ENCODE results near the gene ZNF761. TPM values are rescaled to one million over a fixed set of nuclear protein-coding genes. Genes with fewer than 3 reads are reported as not detected.

The ZNF761 gene
- total and polyA plus RNA-seq, 2 of the 13 experiments (the other 11 are each of a cell fraction or from before 2014, with no cell fraction given): 11.6 to 16.2 TPM

- ChIA-PET CTCF (ENCODE audit: low intra/inter-chr PET ratio, low total read pairs) (no interaction called here), POLR2A (no interaction called here)
- Histone ChIP-seq H3K4me3 (replicated peaks in 1 of 3; ENCODE audit: insufficient read depth in 1 of 3, low read depth in 2 of 3, low read length in 3 of 3) (no peak overlapping the region), H2AFZ (ENCODE audit: low read length) (no peak overlapping the region), H3K9ac (ENCODE audit: insufficient read depth, low read depth, low read length) (no peak overlapping the region), H3K79me2 (ENCODE audit: insufficient read depth, low read length) (no peaks in the 10 kb centered on the region), H3K4me2 (ENCODE audit: low read depth, low read length) (no peak overlapping the region), H3K27ac (ENCODE audit: extremely low read length, insufficient read depth, low read length) (no peak overlapping the region), H3K9me3 (ENCODE audit: low read length) (peaks cover 12% of the 10 kb centered on the region; the same call in 1 of the 2 replicates), H3K27me3 (ENCODE audit: control insufficient read depth in 1 of 2, insufficient read depth in 2 of 2, low read length in 2 of 2) (no peaks in the 10 kb centered on the region), H4K20me1 (ENCODE audit: insufficient read depth, low read length) (no peaks in the 10 kb centered on the region), H3K4me1 (ENCODE audit: insufficient read depth, low read length) (peaks cover 15% of the 10 kb centered on the region; the same call in 1 of the 2 replicates), H3K36me3 (replicated peaks in 1 of 2; ENCODE audit: control insufficient read depth in 1 of 2, insufficient read depth in 2 of 2, low read length in 2 of 2) (no peaks in the 10 kb centered on the region)
- FAIRE-seq (no peak), ATAC-seq (no peak), DNase-seq (ENCODE audit: low spot score) (no peak)
- in situ Hi-C loops (cut with HindIII; ENCODE audit: extremely low pct_ligation_motif_present, low pct_unique_long_range_greater_than_20kb) (no loop called here), intact Hi-C loops (cut with micrococcal nuclease; ENCODE audit: unreplicated experiment) (no loop called here)
- BruUV-seq (replicated peaks): no TSS peak
- TF ChIP-seq TGIF2 (CRISPR knock-in tag; IDR thresholded peaks at IDR 0.05) (no peak), DDIT3 (CRISPR knock-in tag; IDR thresholded peaks at IDR 0.05) (no peak), SP140L (CRISPR knock-in tag; IDR thresholded peaks at IDR 0.05; ENCODE audit: borderline replicate concordance) (no peak)
- WGBS (ENCODE audit: low lambda C conversion rate): 78% methylated on average over 22 of the region's 22 CpGs
Observed at GRCh38 chr19:53389978-53390377, 41.8 kb upstream of the ZNF761 start.

- H3K27ac ChIP-seq (ENCODE audit: extremely low read length, insufficient read depth, low read length): peak overlapping the region; percentile 57
- WGBS (ENCODE audit: low lambda C conversion rate): 6% methylated on average over 13 of the region's 18 CpGs
- H3K79me2 ChIP-seq (ENCODE audit: insufficient read depth, low read length): peaks cover 7% of the 10 kb centered on the region
- DNase-seq (ENCODE audit: low spot score): peak; percentile 48
- no peaks in the 10 kb centered on the region for H3K27me3 ChIP-seq (ENCODE audit: control insufficient read depth in 1 of 2, insufficient read depth in 2 of 2, low read length in 2 of 2)
- no peaks in the 10 kb centered on the region for H3K9me3 ChIP-seq (ENCODE audit: low read length)
- H3K36me3 ChIP-seq (replicated peaks in 1 of 2; ENCODE audit: control insufficient read depth in 1 of 2, insufficient read depth in 2 of 2, low read length in 2 of 2): peaks cover 0 to 6% of the 10 kb centered on the region in 2 experiments; a peak in 2 of 5 replicates
- in situ Hi-C loops (cut with HindIII; ENCODE audit: extremely low pct_ligation_motif_present, low pct_unique_long_range_greater_than_20kb) (no loop called here), intact Hi-C loops (cut with micrococcal nuclease; ENCODE audit: unreplicated experiment) (no loop called here)
- peak overlapping the region; percentile 91 for H3K4me2 ChIP-seq (ENCODE audit: low read depth, low read length)
- peak; percentile 63 for ATAC-seq
- no peak for FAIRE-seq
- BruUV-seq (replicated peaks): no TSS peak
- H4K20me1 ChIP-seq (ENCODE audit: insufficient read depth, low read length): no peaks in the 10 kb centered on the region
- H3K4me1 ChIP-seq (ENCODE audit: insufficient read depth, low read length): peaks cover 18% of the 10 kb centered on the region
- CTCF ChIA-PET (ENCODE audit: low intra/inter-chr PET ratio, low total read pairs): interaction anchor here (0.8 kb wide), 1 partner anchor 200 kb away, joined by 3 read pairs; no protein-coding TSS in a partner anchor
- H3K9ac ChIP-seq (ENCODE audit: insufficient read depth, low read depth, low read length): peak overlapping the region; percentile 64
- H3K4me3 ChIP-seq (replicated peaks in 1 of 3; ENCODE audit: insufficient read depth in 1 of 3, low read depth in 2 of 3, low read length in 3 of 3): peak overlapping the region; percentile 79 to 85 (median 81)
- no peak overlapping the region for H2AFZ ChIP-seq (ENCODE audit: low read length)
- POLR2A ChIA-PET: interaction anchor here (0.6 to 1.1 kb wide), 2 partner anchors 28 to 167 kb away, joined by 3 read pairs; no protein-coding TSS in a partner anchor
- TF ChIP-seq NFE2L2 (IDR thresholded peaks at IDR 0.05; ENCODE audit: low read length) (no peak), ZNF639 (CRISPR knock-in tag; conservative IDR thresholded peaks at IDR 0.05) (no peak), SOX13 (IDR thresholded peaks at IDR 0.05) (no peak), SOX13 (CRISPR knock-in tag; conservative IDR thresholded peaks at IDR 0.05 in 1 of 2, IDR thresholded peaks at IDR 0.05 in 1 of 2) (no peak), ZNF367 (CRISPR knock-in tag; IDR thresholded peaks at IDR 0.05; ENCODE audit: borderline replicate concordance) (no peak), NBN (conservative IDR thresholded peaks at IDR 0.05) (no peak), ZNF687 (CRISPR knock-in tag; IDR thresholded peaks at IDR 0.05) (peak; percentile 43; the same call in 1 of the 2 replicates), PHF21A (CRISPR knock-in tag; IDR thresholded peaks at IDR 0.05) (peak; percentile 19; the same call in 1 of the 2 replicates), ZNF17 (CRISPR knock-in tag; IDR thresholded peaks at IDR 0.05) (no peak), NFYB (CRISPR knock-in tag; IDR thresholded peaks at IDR 0.05) (no peak), ZNF101 (CRISPR knock-in tag; IDR thresholded peaks at IDR 0.05; ENCODE audit: borderline replicate concordance, low read depth) (no peak)
Observed at GRCh38 chr19:53394522-53394973, 37.2 kb upstream of the ZNF761 start.

All from HepG2 (cell line).